Measurements from ENCODE around the gene AGT. TPM values are rescaled to one million over a fixed set of nuclear protein-coding genes. Genes with fewer than 3 reads are reported as not detected.
A peak's percentile ranks its signal among the peaks of the same experiment; 100 is the strongest.

Gene AGT
- total RNA-seq, 1 experiment from 2014 or later, result not detected

- no peaks in the 10 kb centered on the region for H3K9me3 ChIP-seq (replicated peaks)
- H3K4me3 ChIP-seq, result no peak overlapping the region
- no peaks in the 10 kb centered on the region for H3K36me3 ChIP-seq
- H3K27ac ChIP-seq, result no peak overlapping the region
- no peaks in the 10 kb centered on the region for H3K4me1 ChIP-seq (replicated peaks)
- no peak for DNase-seq (ENCODE audit: low read depth in 1 of 2, low spot score in 2 of 2)
- H3K27me3 ChIP-seq (replicated peaks), result no peaks in the 10 kb centered on the region
Measured at GRCh38 chr1:230749635-230750034, 35.7 kb upstream of the AGT start.

DNA sequence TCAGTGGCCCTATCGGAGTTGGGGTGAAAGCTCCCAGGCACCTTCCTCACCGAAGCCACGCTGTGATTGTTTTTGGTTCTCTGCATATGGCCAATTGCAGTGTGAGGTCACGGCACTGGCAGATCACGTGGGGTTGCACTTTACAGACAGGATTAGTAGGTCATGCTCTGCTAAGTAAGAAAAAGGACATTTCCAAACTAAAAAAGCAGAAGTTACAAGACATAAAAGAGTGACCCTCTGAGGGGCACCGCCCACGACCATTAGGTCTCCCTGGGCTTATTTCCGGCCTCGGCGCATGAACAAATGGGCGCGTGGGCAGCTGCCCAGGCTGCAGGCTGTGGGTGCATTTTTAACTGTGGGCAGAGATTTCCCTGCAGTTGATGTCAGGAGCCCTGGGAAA lies 35.2 kb upstream of the AGT start:
- Histone ChIP-seq H3K27me3 (replicated peaks) (no peaks in the 10 kb centered on the region), H3K9me3 (replicated peaks) (no peaks in the 10 kb centered on the region), H3K27ac (no peak overlapping the region), H3K4me3 (no peak overlapping the region), H3K36me3 (no peaks in the 10 kb centered on the region), H3K4me1 (replicated peaks) (no peaks in the 10 kb centered on the region)
- DNase-seq (ENCODE audit: low read depth in 1 of 2, low spot score in 2 of 2), result no peak

- H3K4me3 ChIP-seq, result no peak overlapping the region
- no peaks in the 10 kb centered on the region for H3K9me3 ChIP-seq (replicated peaks)
- no peaks in the 10 kb centered on the region for H3K4me1 ChIP-seq (replicated peaks)
- no peak overlapping the region for H3K27ac ChIP-seq
- DNase-seq (ENCODE audit: low read depth in 1 of 2, low spot score in 2 of 2), result no peak
- no peaks in the 10 kb centered on the region for H3K36me3 ChIP-seq
- no peaks in the 10 kb centered on the region for H3K27me3 ChIP-seq (replicated peaks)
Measured at GRCh38 chr1:230747890-230748800, 34.2 kb upstream of the AGT start.

DNA sequence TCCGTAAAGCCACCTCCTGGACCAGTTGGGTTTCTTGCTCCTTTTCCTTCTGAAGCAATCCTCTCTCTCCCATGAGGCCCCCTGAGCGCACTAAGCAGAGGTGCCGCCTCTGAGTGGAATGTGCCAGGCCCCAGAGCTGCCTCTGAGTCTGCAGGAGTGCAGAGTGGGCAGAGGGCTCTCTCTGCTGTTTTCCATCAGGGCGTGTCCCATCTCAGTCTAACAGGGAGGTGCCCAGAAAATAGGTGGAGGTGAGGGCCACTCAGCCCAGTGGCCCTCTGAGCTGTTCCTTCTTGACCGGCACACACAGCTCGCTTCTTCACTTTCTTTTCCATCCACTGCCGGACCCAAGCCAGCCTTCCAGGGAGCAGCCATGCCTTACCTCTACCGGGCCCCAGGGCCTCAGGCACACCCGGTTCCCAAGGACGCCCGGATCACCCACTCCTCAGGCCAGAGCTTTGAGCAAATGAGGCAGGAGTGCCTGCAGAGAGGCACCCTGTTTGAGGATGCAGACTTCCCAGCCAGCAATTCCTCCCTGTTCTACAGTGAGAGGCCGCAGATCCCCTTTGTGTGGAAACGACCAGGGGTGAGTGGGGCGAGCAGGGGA lies 33.3 kb upstream of the AGT start, which contains the start of gene CAPN9:
CAPN9 (plus strand) TSS at position 262 of the 604 bp plus-strand sequence; CDS start at position 371, 109 bp downstream.
- no peaks in the 10 kb centered on the region for H3K9me3 ChIP-seq (replicated peaks)
- H3K27me3 ChIP-seq (replicated peaks), result no peaks in the 10 kb centered on the region
- H3K4me3 ChIP-seq, result no peak within 1 kb of the TSS
- H3K36me3 ChIP-seq, result no peaks in the 10 kb centered on the region
- no peak for DNase-seq (ENCODE audit: low read depth in 1 of 2, low spot score in 2 of 2)
- H3K4me1 ChIP-seq (replicated peaks), result no peaks in the 10 kb centered on the region
- H3K27ac ChIP-seq, result no peak within 1 kb of the TSS

DNA sequence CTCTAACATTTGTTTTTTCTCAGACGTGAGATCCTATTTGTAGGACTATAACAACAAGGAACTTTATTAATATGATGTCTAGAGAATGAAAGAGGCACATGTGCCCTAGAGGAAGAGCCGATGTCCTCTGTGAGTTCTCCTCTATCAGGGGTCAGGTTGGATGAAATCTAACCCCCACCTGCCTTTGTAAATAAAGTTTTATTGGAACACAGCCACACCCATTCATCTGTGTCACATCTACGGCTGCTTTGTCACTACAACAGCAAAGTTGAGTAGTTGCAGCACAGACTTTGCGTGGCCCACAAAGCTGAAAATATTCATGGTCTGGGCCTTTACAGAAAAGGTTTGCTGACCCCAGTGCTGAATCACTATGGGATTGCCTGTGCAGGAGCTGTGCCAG lies 32.7 kb upstream of the AGT start:
- Histone ChIP-seq H3K36me3 (no peaks in the 10 kb centered on the region), H3K4me1 (replicated peaks) (no peaks in the 10 kb centered on the region), H3K4me3 (no peak overlapping the region), H3K9me3 (replicated peaks) (no peaks in the 10 kb centered on the region), H3K27me3 (replicated peaks) (no peaks in the 10 kb centered on the region), H3K27ac (no peak overlapping the region)
- no peak for DNase-seq (ENCODE audit: low read depth in 1 of 2, low spot score in 2 of 2)

GRCh38 chr1:230745071-230745470 lies 31.1 kb upstream of the AGT start:
- Histone ChIP-seq H3K4me3 (no peak overlapping the region), H3K27me3 (replicated peaks) (no peaks in the 10 kb centered on the region), H3K27ac (no peak overlapping the region), H3K9me3 (replicated peaks) (no peaks in the 10 kb centered on the region), H3K4me1 (replicated peaks) (no peaks in the 10 kb centered on the region), H3K36me3 (no peaks in the 10 kb centered on the region)
- no peak for DNase-seq (ENCODE audit: low read depth in 1 of 2, low spot score in 2 of 2)

DNA sequence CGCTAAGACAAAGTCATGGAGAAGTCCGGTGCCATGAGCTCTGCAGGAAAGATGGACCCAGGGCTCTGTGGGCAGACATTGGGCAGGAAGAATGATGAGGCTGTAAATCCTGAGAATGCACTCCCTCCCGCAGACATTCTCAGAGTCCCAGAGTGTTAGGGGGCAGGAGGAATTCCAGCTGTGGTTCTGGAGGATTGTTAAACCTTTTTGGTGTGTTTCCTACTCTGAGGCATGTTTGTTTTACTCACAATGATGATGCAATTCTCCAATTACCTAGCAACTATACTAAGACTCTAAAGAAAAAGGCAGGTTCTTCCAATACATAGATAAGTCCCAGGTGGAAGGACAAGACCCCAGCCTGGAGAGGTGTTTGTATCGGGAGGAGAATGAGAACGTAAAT lies 30.5 kb upstream of the AGT start:
- Histone ChIP-seq H3K27ac (no peak overlapping the region), H3K36me3 (no peaks in the 10 kb centered on the region), H3K4me3 (no peak overlapping the region), H3K27me3 (replicated peaks) (no peaks in the 10 kb centered on the region), H3K9me3 (replicated peaks) (no peaks in the 10 kb centered on the region), H3K4me1 (replicated peaks) (no peaks in the 10 kb centered on the region)
- DNase-seq (ENCODE audit: low read depth in 1 of 2, low spot score in 2 of 2), result peak in 1 of 2 experiments; percentile 4

- Histone ChIP-seq H3K27ac (no peak overlapping the region), H3K4me3 (no peak overlapping the region), H3K27me3 (replicated peaks) (no peaks in the 10 kb centered on the region), H3K36me3 (no peaks in the 10 kb centered on the region), H3K9me3 (replicated peaks) (no peaks in the 10 kb centered on the region), H3K4me1 (replicated peaks) (no peaks in the 10 kb centered on the region)
- no peak for DNase-seq (ENCODE audit: low read depth in 1 of 2, low spot score in 2 of 2)
Measured at GRCh38 chr1:230743899-230744298, 30.0 kb upstream of the AGT start.

DNA sequence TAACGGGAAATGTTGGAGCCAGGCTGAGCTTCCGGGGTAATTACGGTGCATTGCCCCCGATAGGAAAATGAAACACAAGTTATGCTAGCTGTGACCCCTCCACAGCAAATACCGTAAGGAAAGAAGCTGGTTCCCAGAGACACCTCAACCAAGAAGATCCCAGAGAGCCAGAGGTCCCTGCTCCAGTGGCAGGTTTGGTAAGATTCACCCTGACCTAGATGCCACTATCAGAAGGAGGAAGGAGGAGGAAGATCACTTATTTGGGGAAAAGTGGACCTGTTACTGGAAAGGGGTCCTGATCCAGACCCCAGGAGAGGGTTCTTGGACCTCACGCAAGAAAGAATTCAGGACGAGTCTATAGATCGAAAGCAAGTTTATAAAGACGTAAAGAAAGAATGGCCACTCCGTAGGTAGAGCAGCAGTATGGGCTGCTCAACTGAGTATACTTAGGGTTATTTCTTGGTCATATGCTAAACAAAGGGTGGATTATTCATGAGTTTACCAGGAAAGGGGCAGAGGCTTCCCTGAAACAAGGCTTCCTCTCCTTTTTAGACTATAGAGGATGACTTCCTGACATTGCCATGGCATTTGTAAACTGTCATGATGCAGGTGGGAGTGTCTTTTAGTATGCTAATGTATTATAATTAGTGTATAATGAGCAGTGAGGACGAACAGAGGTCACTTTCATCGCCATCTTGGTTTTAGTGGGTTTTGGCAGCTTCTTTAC lies 25.8 kb upstream of the AGT start:
- Histone ChIP-seq H3K27ac (no peak overlapping the region), H3K4me1 (replicated peaks) (no peaks in the 10 kb centered on the region), H3K27me3 (replicated peaks) (no peaks in the 10 kb centered on the region), H3K4me3 (no peak overlapping the region), H3K36me3 (no peaks in the 10 kb centered on the region), H3K9me3 (replicated peaks) (no peaks in the 10 kb centered on the region)
- DNase-seq (ENCODE audit: low read depth in 1 of 2, low spot score in 2 of 2), result no peak

DNA sequence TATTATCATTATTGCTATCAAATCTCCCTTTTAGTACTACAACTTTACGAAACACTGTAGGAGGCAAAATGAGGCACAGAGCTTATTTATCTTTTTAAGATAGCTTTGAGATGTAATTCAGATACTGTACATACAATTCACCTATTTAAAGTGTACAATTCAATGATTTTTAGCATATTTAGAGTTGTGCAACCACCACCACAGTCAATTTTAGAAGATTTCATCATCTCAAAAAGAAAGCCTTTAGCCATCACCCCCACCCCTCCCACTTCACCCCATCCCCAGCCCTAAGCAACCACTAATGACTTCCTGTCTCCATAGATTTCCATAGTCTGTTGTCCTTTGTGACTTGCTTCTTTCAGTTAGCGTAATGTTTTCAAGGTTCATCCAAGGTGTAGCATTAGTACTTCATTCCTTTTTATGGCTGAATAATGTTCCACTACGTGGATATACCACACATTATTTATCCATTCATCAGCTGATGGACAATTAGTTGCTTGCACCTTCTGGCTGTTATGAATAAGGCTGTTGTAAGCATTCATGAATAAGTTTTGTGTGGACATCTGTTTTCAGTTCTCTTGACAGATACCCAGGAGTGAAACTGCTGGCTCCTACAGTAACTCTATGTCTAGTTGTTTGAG lies 23.8 kb upstream of the AGT start:
- no peaks in the 10 kb centered on the region for H3K9me3 ChIP-seq (replicated peaks)
- DNase-seq (ENCODE audit: low read depth in 1 of 2, low spot score in 2 of 2), result no peak
- no peaks in the 10 kb centered on the region for H3K27me3 ChIP-seq (replicated peaks)
- H3K36me3 ChIP-seq, result no peaks in the 10 kb centered on the region
- no peak overlapping the region for H3K4me3 ChIP-seq
- H3K4me1 ChIP-seq (replicated peaks), result no peaks in the 10 kb centered on the region
- H3K27ac ChIP-seq, result no peak overlapping the region

- Histone ChIP-seq H3K4me1 (replicated peaks) (no peaks in the 10 kb centered on the region), H3K9me3 (replicated peaks) (no peaks in the 10 kb centered on the region), H3K36me3 (no peaks in the 10 kb centered on the region), H3K27me3 (replicated peaks) (no peaks in the 10 kb centered on the region), H3K4me3 (no peak overlapping the region), H3K27ac (no peak overlapping the region)
- DNase-seq (ENCODE audit: low read depth in 1 of 2, low spot score in 2 of 2), result no peak
Measured at GRCh38 chr1:230735447-230735846, 21.5 kb upstream of the AGT start.

DNA sequence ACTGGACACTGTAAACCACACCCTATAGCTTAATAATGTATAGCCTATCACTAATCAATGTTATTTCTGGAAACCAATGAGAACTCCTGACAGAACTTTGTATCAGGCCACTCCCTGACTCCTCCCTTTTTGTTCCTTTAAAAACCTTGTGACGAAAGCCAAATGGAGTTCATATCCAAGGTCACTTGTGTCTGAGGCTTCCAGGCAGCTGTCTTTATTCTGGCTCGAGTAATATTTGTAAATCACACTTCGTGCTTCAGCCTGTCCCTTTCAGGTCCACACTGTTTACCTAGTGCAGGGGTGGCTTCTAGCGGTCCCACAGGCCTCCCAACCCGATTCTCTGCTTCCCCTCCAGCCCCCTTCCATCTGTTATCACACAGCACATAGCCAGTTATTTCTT lies 17.1 kb upstream of the AGT start:
- Histone ChIP-seq H3K4me1 (replicated peaks) (no peaks in the 10 kb centered on the region), H3K27ac (no peak overlapping the region), H3K4me3 (no peak overlapping the region), H3K27me3 (replicated peaks) (no peaks in the 10 kb centered on the region), H3K36me3 (no peaks in the 10 kb centered on the region), H3K9me3 (replicated peaks) (no peaks in the 10 kb centered on the region)
- no peak for DNase-seq (ENCODE audit: low read depth in 1 of 2, low spot score in 2 of 2)

DNA sequence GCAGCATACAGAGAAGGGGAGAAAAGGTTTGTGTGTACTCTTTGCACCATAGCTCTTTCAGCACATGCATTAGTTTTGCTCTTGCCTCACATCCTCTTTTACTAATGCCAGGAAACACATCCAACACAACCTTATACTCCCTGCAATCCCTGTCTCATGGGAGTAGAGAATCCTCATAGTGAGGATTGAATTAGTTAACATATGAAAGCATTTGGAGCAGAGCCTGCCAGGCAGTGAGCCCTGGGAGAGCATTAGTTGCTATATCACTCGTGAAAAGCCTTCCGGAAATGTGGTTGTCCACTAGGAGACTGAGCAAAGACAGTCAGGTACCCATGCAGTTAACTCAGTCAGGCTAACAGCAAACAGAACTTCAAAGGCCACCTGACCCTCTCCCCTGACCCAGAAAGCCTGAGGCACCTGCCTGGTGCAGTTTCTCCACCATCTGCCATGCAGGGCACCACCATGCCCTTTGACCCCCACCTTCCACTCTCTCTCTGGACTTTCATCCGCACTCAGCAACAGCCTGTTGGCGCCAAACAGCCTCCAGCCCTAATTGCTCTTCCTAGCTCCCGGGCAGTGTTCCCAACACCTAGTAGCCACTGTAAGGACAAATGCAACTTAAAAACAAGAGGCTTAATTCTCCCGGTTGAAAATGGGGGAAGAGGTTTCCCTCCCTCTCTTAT lies 14.9 kb upstream of the AGT start:
- no peak for DNase-seq (ENCODE audit: low read depth in 1 of 2, low spot score in 2 of 2)
- Histone ChIP-seq H3K27me3 (replicated peaks) (no peaks in the 10 kb centered on the region), H3K4me3 (no peak overlapping the region), H3K27ac (no peak overlapping the region), H3K9me3 (replicated peaks) (no peaks in the 10 kb centered on the region), H3K4me1 (replicated peaks) (no peaks in the 10 kb centered on the region), H3K36me3 (no peaks in the 10 kb centered on the region)
